ENCODE data around the gene CPNE4. TPM values are rescaled to one million over a fixed set of nuclear protein-coding genes. Genes with fewer than 3 reads are reported as not detected.

CPNE4 gene
- polyA plus RNA-seq, 4 donors, result 0.66 to 4.8 TPM; not detected in 2

DNA sequence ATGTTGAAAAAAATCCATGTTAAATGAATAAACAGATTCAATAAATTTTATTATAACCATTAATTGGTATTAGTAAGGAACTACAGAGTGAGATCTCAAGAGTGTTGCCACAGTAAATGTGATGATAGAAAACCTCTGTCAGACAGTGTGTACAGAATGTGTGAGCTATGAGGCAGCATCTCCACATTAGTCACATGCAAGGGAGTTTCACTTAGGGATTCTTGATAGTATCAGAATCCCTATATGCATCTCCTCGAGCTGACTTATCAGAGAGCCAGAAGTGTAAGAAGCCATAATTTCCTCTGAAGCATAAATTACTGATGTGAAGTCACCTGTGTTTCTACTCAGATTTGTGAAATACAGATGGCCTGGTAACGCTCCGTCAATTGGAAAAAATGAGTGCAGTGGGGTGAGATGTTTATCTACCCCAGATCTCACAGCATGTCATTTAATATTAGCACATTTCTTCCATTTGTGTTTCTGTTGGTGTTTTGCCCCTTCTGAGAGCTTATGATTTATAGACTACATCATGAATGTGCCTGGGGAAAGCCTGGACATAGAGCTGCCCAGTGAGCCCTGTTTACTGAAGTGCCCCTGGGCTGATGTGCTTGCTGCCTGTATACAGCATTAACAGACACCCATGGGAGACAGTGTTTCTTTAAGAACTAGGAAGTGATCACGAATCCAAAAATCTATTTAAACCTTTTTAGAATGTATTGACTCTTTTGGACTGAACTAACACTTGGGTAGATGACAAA, 262.4 kb downstream of the CPNE4 start:
- Histone ChIP-seq H3K27ac (ENCODE audit: low read depth in 1 of 3, low read length in 2 of 3) (no peak overlapping the region), H3K36me3 (ENCODE audit: control insufficient read depth in 3 of 3, insufficient read depth in 2 of 3, low read depth in 1 of 3, low read length in 3 of 3) (no peaks in the 10 kb centered on the region), H3K4me3 (ENCODE audit: low read depth in 1 of 3, low read length in 3 of 3) (no peak overlapping the region), H3K4me1 (ENCODE audit: control insufficient read depth in 3 of 3, insufficient read depth in 2 of 3, low read depth in 1 of 3, low read length in 2 of 3) (no peaks in the 10 kb centered on the region), H3K27me3 (ENCODE audit: control insufficient read depth in 3 of 3, insufficient read depth in 3 of 3, low read length in 3 of 3) (no peaks in the 10 kb centered on the region), H3K9me3 (ENCODE audit: control insufficient read depth in 2 of 2, insufficient read depth in 1 of 2, low read depth in 1 of 2, low read length in 1 of 2) (no peaks in the 10 kb centered on the region)
- DNase-seq (no peak), FAIRE-seq (no peak)
- 62 to 69% (median 67%) methylated on average over 4 of the region's 4 CpGs for WGBS, 3 donors

GRCh38 chr3:131762981-131763564, 271.7 kb downstream of the CPNE4 start:
- no peaks in the 10 kb centered on the region for H3K9me3 ChIP-seq (ENCODE audit: control insufficient read depth in 2 of 2, insufficient read depth in 1 of 2, low read depth in 1 of 2, low read length in 1 of 2)
- H3K4me3 ChIP-seq (ENCODE audit: low read depth in 1 of 3, low read length in 3 of 3), result no peak overlapping the region
- no peaks in the 10 kb centered on the region for H3K27me3 ChIP-seq (ENCODE audit: control insufficient read depth in 3 of 3, insufficient read depth in 3 of 3, low read length in 3 of 3)
- no peak overlapping the region for H3K27ac ChIP-seq (ENCODE audit: low read depth in 1 of 3, low read length in 2 of 3)
- FAIRE-seq, result no peak
- DNase-seq, result no peak
- H3K36me3 ChIP-seq (ENCODE audit: control insufficient read depth in 3 of 3, insufficient read depth in 2 of 3, low read depth in 1 of 3, low read length in 3 of 3), result no peaks in the 10 kb centered on the region
- WGBS, 3 donors, result 44 to 62% (median 49%) methylated on average over 4 of the region's 4 CpGs
- no peaks in the 10 kb centered on the region for H3K4me1 ChIP-seq (ENCODE audit: control insufficient read depth in 3 of 3, insufficient read depth in 2 of 3, low read depth in 1 of 3, low read length in 2 of 3)

GRCh38 chr3:131756405-131756804, 278.4 kb downstream of the CPNE4 start:
- no peak for FAIRE-seq
- Histone ChIP-seq H3K4me1 (ENCODE audit: control insufficient read depth in 3 of 3, insufficient read depth in 2 of 3, low read depth in 1 of 3, low read length in 2 of 3) (no peaks in the 10 kb centered on the region), H3K36me3 (ENCODE audit: control insufficient read depth in 3 of 3, insufficient read depth in 2 of 3, low read depth in 1 of 3, low read length in 3 of 3) (no peaks in the 10 kb centered on the region), H3K9me3 (ENCODE audit: control insufficient read depth in 2 of 2, insufficient read depth in 1 of 2, low read depth in 1 of 2, low read length in 1 of 2) (no peaks in the 10 kb centered on the region), H3K27me3 (ENCODE audit: control insufficient read depth in 3 of 3, insufficient read depth in 3 of 3, low read length in 3 of 3) (no peaks in the 10 kb centered on the region), H3K4me3 (ENCODE audit: low read depth in 1 of 3, low read length in 3 of 3) (no peak overlapping the region), H3K27ac (ENCODE audit: low read depth in 1 of 3, low read length in 2 of 3) (no peak overlapping the region)
- 77 to 82% (median 80%) methylated on average over 2 of the region's 2 CpGs for WGBS, 3 donors
- no peak for DNase-seq

DNA sequence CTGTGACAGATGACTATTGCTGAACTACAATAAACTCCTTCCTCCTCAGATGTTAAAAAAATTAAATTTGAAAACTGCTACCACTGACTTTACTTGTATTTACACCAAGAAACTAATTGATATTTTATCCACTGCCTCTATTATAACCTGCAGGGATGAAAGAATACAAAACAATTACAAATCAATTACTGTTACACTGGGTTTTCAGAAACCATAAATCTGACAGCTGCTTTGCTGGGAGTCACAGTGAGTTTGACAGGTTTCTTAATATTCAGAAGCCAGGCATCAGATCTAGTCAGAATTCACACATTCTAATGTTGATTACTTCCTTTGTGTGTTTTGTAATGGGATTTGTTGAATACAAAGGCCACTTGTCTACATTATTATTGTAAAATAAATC, 279.4 kb downstream of the CPNE4 start:
- H3K9me3 ChIP-seq (ENCODE audit: control insufficient read depth in 2 of 2, insufficient read depth in 1 of 2, low read depth in 1 of 2, low read length in 1 of 2), result no peaks in the 10 kb centered on the region
- DNase-seq, result no peak
- no peak overlapping the region for H3K4me3 ChIP-seq (ENCODE audit: low read depth in 1 of 3, low read length in 3 of 3)
- no peak for FAIRE-seq
- no peaks in the 10 kb centered on the region for H3K36me3 ChIP-seq (ENCODE audit: control insufficient read depth in 3 of 3, insufficient read depth in 2 of 3, low read depth in 1 of 3, low read length in 3 of 3)
- no peak overlapping the region for H3K27ac ChIP-seq (ENCODE audit: low read depth in 1 of 3, low read length in 2 of 3)
- H3K27me3 ChIP-seq (ENCODE audit: control insufficient read depth in 3 of 3, insufficient read depth in 3 of 3, low read length in 3 of 3), result no peaks in the 10 kb centered on the region
- H3K4me1 ChIP-seq (ENCODE audit: control insufficient read depth in 3 of 3, insufficient read depth in 2 of 3, low read depth in 1 of 3, low read length in 2 of 3), result no peaks in the 10 kb centered on the region

GRCh38 chr3:131750256-131750655, 284.6 kb downstream of the CPNE4 start:
- WGBS, 3 donors, result 81 to 90% (median 83%) methylated on average over 3 of the region's 3 CpGs
- no peaks in the 10 kb centered on the region for H3K36me3 ChIP-seq (ENCODE audit: control insufficient read depth in 3 of 3, insufficient read depth in 2 of 3, low read depth in 1 of 3, low read length in 3 of 3)
- H3K4me3 ChIP-seq (ENCODE audit: low read depth in 1 of 3, low read length in 3 of 3), result no peak overlapping the region
- H3K9me3 ChIP-seq (ENCODE audit: control insufficient read depth in 2 of 2, insufficient read depth in 1 of 2, low read depth in 1 of 2, low read length in 1 of 2), result no peaks in the 10 kb centered on the region
- H3K27me3 ChIP-seq (ENCODE audit: control insufficient read depth in 3 of 3, insufficient read depth in 3 of 3, low read length in 3 of 3), result no peaks in the 10 kb centered on the region
- DNase-seq (no peak), FAIRE-seq (no peak)
- H3K27ac ChIP-seq (ENCODE audit: low read depth in 1 of 3, low read length in 2 of 3), result no peak overlapping the region
- H3K4me1 ChIP-seq (ENCODE audit: control insufficient read depth in 3 of 3, insufficient read depth in 2 of 3, low read depth in 1 of 3, low read length in 2 of 3), result no peaks in the 10 kb centered on the region

GRCh38 chr3:131749826-131750225, 285.0 kb downstream of the CPNE4 start:
- Histone ChIP-seq H3K4me3 (ENCODE audit: low read depth in 1 of 3, low read length in 3 of 3) (no peak overlapping the region), H3K36me3 (ENCODE audit: control insufficient read depth in 3 of 3, insufficient read depth in 2 of 3, low read depth in 1 of 3, low read length in 3 of 3) (no peaks in the 10 kb centered on the region), H3K4me1 (ENCODE audit: control insufficient read depth in 3 of 3, insufficient read depth in 2 of 3, low read depth in 1 of 3, low read length in 2 of 3) (no peaks in the 10 kb centered on the region), H3K27me3 (ENCODE audit: control insufficient read depth in 3 of 3, insufficient read depth in 3 of 3, low read length in 3 of 3) (no peaks in the 10 kb centered on the region), H3K27ac (ENCODE audit: low read depth in 1 of 3, low read length in 2 of 3) (no peak overlapping the region), H3K9me3 (ENCODE audit: control insufficient read depth in 2 of 2, insufficient read depth in 1 of 2, low read depth in 1 of 2, low read length in 1 of 2) (no peaks in the 10 kb centered on the region)
- WGBS, 3 donors, result 83 to 97% (median 90%) methylated on average over 1 of the region's 1 CpG
- no peak for FAIRE-seq
- no peak for DNase-seq

GRCh38 chr3:131747466-131747865, 287.3 kb downstream of the CPNE4 start:
- 37 to 58% (median 50%) methylated on average over 2 of the region's 2 CpGs for WGBS, 3 donors

GRCh38 chr3:131744765-131745164, 290.0 kb downstream of the CPNE4 start:
- H3K9me3 ChIP-seq (ENCODE audit: control insufficient read depth in 2 of 2, insufficient read depth in 1 of 2, low read depth in 1 of 2, low read length in 1 of 2), result no peaks in the 10 kb centered on the region
- FAIRE-seq, result no peak
- 50 to 64% (median 59%) methylated on average over 3 of the region's 3 CpGs for WGBS, 3 donors

More at GRCh38 chr3:131747466-131747865, 287.3 kb downstream of the CPNE4 start:
- no peaks in the 10 kb centered on the region for H3K27me3 ChIP-seq (ENCODE audit: control insufficient read depth in 3 of 3, insufficient read depth in 3 of 3, low read length in 3 of 3)
- no peaks in the 10 kb centered on the region for H3K4me1 ChIP-seq (ENCODE audit: control insufficient read depth in 3 of 3, insufficient read depth in 2 of 3, low read depth in 1 of 3, low read length in 2 of 3)
- no peak overlapping the region for H3K4me3 ChIP-seq (ENCODE audit: low read depth in 1 of 3, low read length in 3 of 3)
- FAIRE-seq, result no peak
- DNase-seq, result no peak
- no peaks in the 10 kb centered on the region for H3K36me3 ChIP-seq (ENCODE audit: control insufficient read depth in 3 of 3, insufficient read depth in 2 of 3, low read depth in 1 of 3, low read length in 3 of 3)
- no peak overlapping the region for H3K27ac ChIP-seq (ENCODE audit: low read depth in 1 of 3, low read length in 2 of 3)
- H3K9me3 ChIP-seq (ENCODE audit: control insufficient read depth in 2 of 2, insufficient read depth in 1 of 2, low read depth in 1 of 2, low read length in 1 of 2), result no peaks in the 10 kb centered on the region

GRCh38 chr3:131743126-131743525, 291.7 kb downstream of the CPNE4 start:
- FAIRE-seq (no peak), DNase-seq (no peak)
- H3K4me3 ChIP-seq (ENCODE audit: low read depth in 1 of 3, low read length in 3 of 3), result no peak overlapping the region
- H3K27me3 ChIP-seq (ENCODE audit: control insufficient read depth in 3 of 3, insufficient read depth in 3 of 3, low read length in 3 of 3), result no peaks in the 10 kb centered on the region
- H3K9me3 ChIP-seq (ENCODE audit: control insufficient read depth in 2 of 2, insufficient read depth in 1 of 2, low read depth in 1 of 2, low read length in 1 of 2), result no peaks in the 10 kb centered on the region
- H3K4me1 ChIP-seq (ENCODE audit: control insufficient read depth in 3 of 3, insufficient read depth in 2 of 3, low read depth in 1 of 3, low read length in 2 of 3), result no peaks in the 10 kb centered on the region
- no peaks in the 10 kb centered on the region for H3K36me3 ChIP-seq (ENCODE audit: control insufficient read depth in 3 of 3, insufficient read depth in 2 of 3, low read depth in 1 of 3, low read length in 3 of 3)
- H3K27ac ChIP-seq (ENCODE audit: low read depth in 1 of 3, low read length in 2 of 3), result no peak overlapping the region

More at GRCh38 chr3:131744765-131745164, 290.0 kb downstream of the CPNE4 start:
- Histone ChIP-seq H3K4me1 (ENCODE audit: control insufficient read depth in 3 of 3, insufficient read depth in 2 of 3, low read depth in 1 of 3, low read length in 2 of 3) (no peaks in the 10 kb centered on the region), H3K27ac (ENCODE audit: low read depth in 1 of 3, low read length in 2 of 3) (no peak overlapping the region), H3K36me3 (ENCODE audit: control insufficient read depth in 3 of 3, insufficient read depth in 2 of 3, low read depth in 1 of 3, low read length in 3 of 3) (no peaks in the 10 kb centered on the region), H3K27me3 (ENCODE audit: control insufficient read depth in 3 of 3, insufficient read depth in 3 of 3, low read length in 3 of 3) (no peaks in the 10 kb centered on the region), H3K4me3 (ENCODE audit: low read depth in 1 of 3, low read length in 3 of 3) (no peak overlapping the region)
- no peak for DNase-seq

All from small intestine (tissue), 7 donors.